Breast epithelium (tissue), 3 donors: ENCODE measurements around the gene OSBPL9.

Source experiments
- POLR2A ChIP-seq: fragments of 450-650 bp; IDR thresholded peaks from one replicate; pipeline ENCODE4 v1.6.1; 2016; ENCODE audit warnings: antibody characterized with exemption, mild to moderate bottlenecking, moderate library complexity
- POLR2AphosphoS5 ChIP-seq, 3 donors: sonication (generic); formaldehyde crosslinking; IDR thresholded peaks; one replicate each; pipeline ENCODE4 v1.6.1; 2017; ENCODE audit warnings: antibody characterized with exemption in 3 of 3
- TF ChIP-seq, protein P1 (sequence below), 3 donors: fragments of 450-650 bp; IDR thresholded peaks; one replicate each; pipeline ENCODE4 v1.5.1; 2016 to 2017; ENCODE audit warnings: antibody characterized with exemption in 3 of 3, mild to moderate bottlenecking in 3 of 3, moderate library complexity in 3 of 3

DNA sequence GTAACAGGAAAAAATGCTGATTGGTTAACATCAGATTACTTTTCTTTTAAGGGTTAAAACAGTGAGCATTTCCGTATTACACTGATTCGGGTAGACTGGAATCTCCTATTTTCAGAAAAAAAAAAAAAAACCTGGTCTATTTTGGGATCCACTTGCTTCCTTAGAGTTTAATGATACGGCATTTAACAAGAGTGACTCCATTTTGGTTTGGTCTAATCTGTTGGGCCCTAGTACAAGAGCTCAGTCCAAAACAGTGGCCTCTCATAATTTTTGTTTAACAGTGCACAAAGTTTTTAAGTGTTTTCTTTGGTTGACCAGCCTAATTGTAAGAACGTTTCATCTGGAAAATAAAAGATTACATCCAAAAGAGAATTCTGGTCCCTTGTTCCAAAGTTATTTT lies 141.4 kb downstream of the OSBPL9 start:
- TF ChIP-seq POLR2A: no peak
- TF ChIP-seq, protein P1, sequence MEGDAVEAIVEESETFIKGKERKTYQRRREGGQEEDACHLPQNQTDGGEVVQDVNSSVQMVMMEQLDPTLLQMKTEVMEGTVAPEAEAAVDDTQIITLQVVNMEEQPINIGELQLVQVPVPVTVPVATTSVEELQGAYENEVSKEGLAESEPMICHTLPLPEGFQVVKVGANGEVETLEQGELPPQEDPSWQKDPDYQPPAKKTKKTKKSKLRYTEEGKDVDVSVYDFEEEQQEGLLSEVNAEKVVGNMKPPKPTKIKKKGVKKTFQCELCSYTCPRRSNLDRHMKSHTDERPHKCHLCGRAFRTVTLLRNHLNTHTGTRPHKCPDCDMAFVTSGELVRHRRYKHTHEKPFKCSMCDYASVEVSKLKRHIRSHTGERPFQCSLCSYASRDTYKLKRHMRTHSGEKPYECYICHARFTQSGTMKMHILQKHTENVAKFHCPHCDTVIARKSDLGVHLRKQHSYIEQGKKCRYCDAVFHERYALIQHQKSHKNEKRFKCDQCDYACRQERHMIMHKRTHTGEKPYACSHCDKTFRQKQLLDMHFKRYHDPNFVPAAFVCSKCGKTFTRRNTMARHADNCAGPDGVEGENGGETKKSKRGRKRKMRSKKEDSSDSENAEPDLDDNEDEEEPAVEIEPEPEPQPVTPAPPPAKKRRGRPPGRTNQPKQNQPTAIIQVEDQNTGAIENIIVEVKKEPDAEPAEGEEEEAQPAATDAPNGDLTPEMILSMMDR (IDR thresholded peaks at IDR 0.05): no peak
- no peak for TF ChIP-seq POLR2AphosphoS5 (IDR thresholded peaks at IDR 0.05)
